Measurements from ENCODE around the gene PRKN.
"Not testable (repeated sequence)": the region's sequence is repeated elsewhere in the genome, so short reads cannot be mapped to it uniquely, and the experiment has no call there.

Gene PRKN

DNA sequence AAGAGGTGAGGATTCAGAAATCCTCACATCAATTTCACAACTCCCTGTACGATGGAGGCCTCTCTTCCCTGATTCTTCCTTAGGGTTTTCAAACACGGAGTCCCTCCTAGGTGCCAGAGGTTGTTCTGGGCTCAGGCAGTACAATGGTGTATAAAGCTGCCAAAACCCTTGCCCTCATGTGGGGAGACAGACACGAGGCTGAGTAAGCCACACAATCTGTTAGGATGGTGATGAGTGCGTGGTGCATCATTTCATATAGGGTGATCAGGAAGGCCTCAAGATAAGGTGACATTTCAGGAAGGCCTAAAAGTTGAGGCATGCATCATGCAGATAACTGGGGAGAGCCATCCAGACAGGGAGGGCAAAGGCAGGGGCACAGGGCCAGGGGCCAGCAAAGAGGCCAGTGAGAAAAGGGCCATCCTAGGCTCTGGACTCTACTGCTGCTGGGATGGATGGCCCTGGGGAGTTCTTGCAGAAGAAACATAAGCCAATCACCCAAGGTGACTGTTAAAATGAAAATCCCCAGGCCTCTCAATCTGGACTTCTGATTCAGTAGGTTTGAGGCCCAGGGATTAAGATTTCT is 186.5 kb downstream of the PRKN start:
- no peak overlapping the region for H3K4me3 ChIP-seq (ENCODE audit: low read depth, low read length)

DNA sequence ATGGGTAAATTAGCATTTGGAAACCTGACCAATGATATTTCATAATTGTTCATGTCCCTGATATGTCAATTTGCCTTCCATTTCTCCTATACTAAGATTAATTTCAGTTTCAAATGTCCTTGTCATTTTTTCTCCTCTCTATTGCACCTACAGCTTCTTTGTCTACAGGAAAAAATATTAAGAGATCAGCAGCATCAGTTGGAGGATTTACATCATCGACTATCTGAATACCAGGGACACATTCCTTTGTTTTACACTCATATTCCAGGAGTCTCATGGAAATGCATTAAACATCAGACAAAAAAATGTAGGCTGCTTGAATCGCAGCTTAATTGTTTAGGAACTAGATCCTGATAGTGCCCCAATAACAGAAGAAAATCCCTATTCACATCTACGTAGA is 188.2 kb downstream of the PRKN start:
- no peak overlapping the region for H3K4me3 ChIP-seq (ENCODE audit: low read depth, low read length)

GRCh38 chr6:162538643-162539064 is 188.9 kb downstream of the PRKN start:
- H3K4me3 ChIP-seq (ENCODE audit: low read depth, low read length) = no peak overlapping the region

DNA sequence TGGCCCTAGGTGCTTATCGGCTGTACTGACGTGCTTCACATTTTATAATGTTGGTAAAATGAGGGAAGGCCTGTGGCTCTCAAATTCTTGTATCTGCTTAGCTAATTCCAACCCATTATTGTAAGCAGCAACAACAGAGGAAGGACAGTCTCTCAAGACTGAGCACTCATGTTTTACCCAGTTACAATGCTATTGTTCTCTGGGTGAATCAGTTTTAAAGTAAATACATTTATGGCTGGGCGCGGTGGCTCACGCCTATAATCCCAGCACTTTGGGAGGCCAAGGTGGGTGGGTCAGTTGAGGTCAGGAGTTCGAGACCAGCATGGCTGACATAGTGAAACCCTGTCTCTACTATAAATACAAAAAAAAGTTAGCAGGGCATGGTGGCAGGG is 194.6 kb downstream of the PRKN start:
- no peak overlapping the region for H3K4me3 ChIP-seq (ENCODE audit: low read depth, low read length)

DNA sequence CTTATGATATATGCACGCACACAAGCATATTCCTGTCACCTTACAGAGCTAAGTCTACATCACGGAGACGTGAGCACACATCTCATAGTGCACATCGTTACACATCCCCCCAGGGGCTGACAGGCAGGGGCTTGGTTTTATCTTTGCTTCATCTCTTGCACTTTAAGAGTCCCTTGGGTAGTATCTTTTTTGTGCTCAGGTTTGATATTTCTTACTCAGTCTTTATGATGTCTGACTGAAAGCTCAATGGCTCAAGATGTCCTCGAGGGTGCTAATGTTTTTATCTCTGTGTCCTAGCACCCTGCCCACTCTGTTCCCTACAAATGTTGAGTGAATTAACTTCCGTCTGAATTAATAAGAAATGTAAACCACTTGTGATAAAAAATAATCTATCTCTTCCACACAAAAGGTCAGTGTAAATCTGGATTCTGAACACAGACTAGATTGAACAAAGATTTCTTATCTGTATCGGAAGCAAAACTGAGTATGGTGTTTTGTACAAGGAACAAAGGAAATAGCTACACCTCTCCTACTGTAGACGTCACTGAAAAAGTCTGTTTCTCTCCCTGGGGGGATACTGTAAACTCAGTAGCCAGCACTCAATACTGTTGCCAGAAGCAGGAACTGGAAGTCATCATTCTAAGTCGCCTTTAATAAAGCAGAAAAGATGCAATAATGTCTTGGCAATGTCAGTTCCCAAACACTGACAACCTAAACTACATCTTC is 195.1 kb downstream of the PRKN start:
- H3K4me3 ChIP-seq (ENCODE audit: low read depth, low read length) = no peak overlapping the region

- not testable (repeated sequence) for H3K4me3 ChIP-seq (ENCODE audit: low read depth, low read length)
Observed at GRCh38 chr6:162531391-162531790, 196.2 kb downstream of the PRKN start.

- no peak overlapping the region for H3K4me3 ChIP-seq (ENCODE audit: low read depth, low read length)
Observed at GRCh38 chr6:162528538-162528937, 199.0 kb downstream of the PRKN start.

GRCh38 chr6:162526960-162527359 is 200.6 kb downstream of the PRKN start:
- no peak overlapping the region for H3K4me3 ChIP-seq (ENCODE audit: low read depth, low read length)

GRCh38 chr6:162525181-162525580 is 202.4 kb downstream of the PRKN start:
- no peak overlapping the region for H3K4me3 ChIP-seq (ENCODE audit: low read depth, low read length)

GRCh38 chr6:162512744-162513143 is 214.8 kb downstream of the PRKN start:
- H3K4me3 ChIP-seq (ENCODE audit: low read depth, low read length) = no peak overlapping the region

DNA sequence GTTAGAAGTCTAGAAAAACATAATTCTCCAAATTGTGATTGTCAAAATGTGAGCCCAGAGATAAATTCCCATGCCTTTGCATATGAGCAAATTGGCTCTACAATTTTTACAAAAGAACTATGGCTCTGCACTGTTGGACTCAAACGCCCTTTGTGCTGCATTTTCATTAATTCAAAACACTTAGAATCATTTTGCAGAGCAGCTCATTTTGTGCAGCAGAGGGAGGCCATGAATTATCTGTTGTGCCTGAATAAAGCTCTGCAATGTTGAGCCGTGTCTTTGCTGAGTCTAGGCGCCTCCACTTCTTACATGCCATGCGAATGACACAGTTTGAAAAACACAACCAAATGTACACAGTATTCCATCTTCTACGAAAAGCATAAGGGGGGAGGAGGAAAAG is 230.2 kb downstream of the PRKN start:
- H3K4me3 ChIP-seq (ENCODE audit: low read depth, low read length) = no peak overlapping the region

GRCh38 chr6:162493917-162494316 is 233.6 kb downstream of the PRKN start:
- no peak overlapping the region for H3K4me3 ChIP-seq (ENCODE audit: low read depth, low read length)

- H3K4me3 ChIP-seq (ENCODE audit: low read depth, low read length) = no peak overlapping the region
Observed at GRCh38 chr6:162491637-162492036, 235.9 kb downstream of the PRKN start.

- no peak overlapping the region for H3K4me3 ChIP-seq (ENCODE audit: low read depth, low read length)
Observed at GRCh38 chr6:162489101-162489976, 238.2 kb downstream of the PRKN start.

- H3K4me3 ChIP-seq (ENCODE audit: low read depth, low read length) = no peak overlapping the region
Observed at GRCh38 chr6:162488444-162488843, 239.1 kb downstream of the PRKN start.

DNA sequence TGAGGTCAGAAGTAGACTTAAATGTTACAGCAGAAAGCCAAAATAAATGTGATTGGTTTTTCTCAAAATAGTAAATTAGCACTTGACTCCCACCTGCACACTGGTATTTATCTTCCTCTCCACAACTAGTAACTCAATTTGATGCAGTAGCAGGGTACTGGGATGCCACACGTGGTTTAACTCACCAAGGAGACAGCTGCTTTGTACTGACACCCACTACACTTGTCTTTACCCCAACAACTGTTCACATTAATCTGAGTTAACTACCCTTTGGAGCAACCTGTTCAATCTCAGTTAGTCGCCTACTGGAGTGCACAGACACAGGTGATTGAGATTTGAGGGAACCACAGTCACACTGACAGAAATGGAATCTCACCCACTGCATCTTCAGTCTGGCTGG is 242.1 kb downstream of the PRKN start:
- H3K4me3 ChIP-seq (ENCODE audit: low read depth, low read length) = no peak overlapping the region

- H3K4me3 ChIP-seq (ENCODE audit: low read depth, low read length) = no peak overlapping the region
Observed at GRCh38 chr6:162481938-162482337, 245.6 kb downstream of the PRKN start.

GRCh38 chr6:162481320-162481719 is 246.2 kb downstream of the PRKN start:
- no peak overlapping the region for H3K4me3 ChIP-seq (ENCODE audit: low read depth, low read length)

- no peak overlapping the region for H3K4me3 ChIP-seq (ENCODE audit: low read depth, low read length)
Observed at GRCh38 chr6:162478192-162478671, 249.3 kb downstream of the PRKN start.

DNA sequence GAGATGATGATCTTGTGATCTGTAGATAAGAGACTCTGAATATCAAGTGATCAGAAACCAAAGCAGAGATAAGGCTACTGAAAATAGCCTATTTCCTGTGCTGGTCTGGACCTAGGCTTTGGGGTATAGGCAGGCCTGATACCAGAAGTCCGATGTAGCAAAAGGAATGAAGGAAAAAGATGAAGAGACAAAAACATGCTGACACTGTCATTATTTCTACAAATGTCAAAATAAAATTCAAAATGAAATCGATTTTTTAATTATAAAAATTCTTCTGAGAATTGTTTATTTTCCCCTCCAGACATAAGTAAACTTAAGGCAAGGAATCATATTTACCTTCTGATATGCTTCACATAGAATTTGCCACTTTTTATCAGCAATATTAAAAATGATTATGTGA is 252.8 kb downstream of the PRKN start:
- H3K4me3 ChIP-seq (ENCODE audit: low read depth, low read length) = no peak overlapping the region

DNA sequence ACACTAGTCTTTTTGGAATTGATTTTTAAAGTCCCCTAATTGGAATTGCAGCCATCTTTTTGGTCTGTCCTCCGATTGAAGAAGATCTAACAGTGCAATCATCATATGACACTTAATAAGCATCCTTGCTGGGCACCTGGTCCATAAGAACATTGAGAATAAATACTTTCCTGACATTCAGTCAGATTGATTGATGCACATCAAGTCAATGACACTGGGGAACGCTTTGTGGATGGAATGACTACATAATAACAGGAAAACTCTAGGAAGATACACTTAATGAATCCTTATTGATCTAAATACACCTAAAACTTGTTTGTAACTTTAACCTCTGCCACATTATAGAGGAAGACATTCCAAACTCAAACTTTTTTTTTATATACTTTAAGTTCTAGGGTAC is 255.7 kb downstream of the PRKN start:
- no peak overlapping the region for H3K4me3 ChIP-seq (ENCODE audit: low read depth, low read length)

GRCh38 chr6:162468326-162468725 is 259.2 kb downstream of the PRKN start:
- H3K4me3 ChIP-seq (ENCODE audit: low read depth, low read length) = no peak overlapping the region
